Heart left ventricle (tissue), 13 donors: ENCODE measurements around the gene RAB30.

Source experiments
- POLR2A ChIP-seq, 2 donors: fragments of 450-650 bp; IDR thresholded peaks; one replicate each; pipeline ENCODE4 v1.6.1; 2017; ENCODE audit warnings: antibody characterized with exemption in 2 of 2, mild to moderate bottlenecking in 2 of 2, moderate library complexity in 2 of 2
- TF ChIP-seq, protein P1 (sequence below), 12 donors: fragments of 200-600 bp; sonication (generic) in 4 of 12; IDR thresholded peaks; one replicate each; pipeline versions ENCODE4 v1.5.0 to v1.8.0; 2018 to 2022; ENCODE audit warnings: antibody characterized with exemption in 12 of 12, mild to moderate bottlenecking in 5 of 12
- donor health status: ischemic (EF 13 %, LVEDD 7.1; RV severe dilation, severe dysfunction).
- donor health status: DM: no; HTN: yes; CAD: no.
- donor health status: DM: no; HTN: no; CAD: no.
- donor health status: ischemic (EF 25% LVEDD 6.9; RV normal size, moderate dysfunction).
- donor health status: ischemic (EF 25% LVEDD 5.7; RV mildly dilated, moderate dysfunction).
- donor health status: ischemic (EF 35%, LVEDD 5.7; RV mildly dilated, moderate dysfunction).
- donor health status: nonischemic (EF 11% LVEDD 7.7; RV severe dilation, severe dysfunction).
- donor health status: DM: yes; HTN: yes; CAD: no.
- donor health status: PGD.
- donor health status: ischemic (EF 29% LVEDD 5.4; RV normal size, mild dysfunction).
- donor health status: nonischemic (EF 23%, LVEDD 6.1; RV moderate dilation, normal function).

DNA sequence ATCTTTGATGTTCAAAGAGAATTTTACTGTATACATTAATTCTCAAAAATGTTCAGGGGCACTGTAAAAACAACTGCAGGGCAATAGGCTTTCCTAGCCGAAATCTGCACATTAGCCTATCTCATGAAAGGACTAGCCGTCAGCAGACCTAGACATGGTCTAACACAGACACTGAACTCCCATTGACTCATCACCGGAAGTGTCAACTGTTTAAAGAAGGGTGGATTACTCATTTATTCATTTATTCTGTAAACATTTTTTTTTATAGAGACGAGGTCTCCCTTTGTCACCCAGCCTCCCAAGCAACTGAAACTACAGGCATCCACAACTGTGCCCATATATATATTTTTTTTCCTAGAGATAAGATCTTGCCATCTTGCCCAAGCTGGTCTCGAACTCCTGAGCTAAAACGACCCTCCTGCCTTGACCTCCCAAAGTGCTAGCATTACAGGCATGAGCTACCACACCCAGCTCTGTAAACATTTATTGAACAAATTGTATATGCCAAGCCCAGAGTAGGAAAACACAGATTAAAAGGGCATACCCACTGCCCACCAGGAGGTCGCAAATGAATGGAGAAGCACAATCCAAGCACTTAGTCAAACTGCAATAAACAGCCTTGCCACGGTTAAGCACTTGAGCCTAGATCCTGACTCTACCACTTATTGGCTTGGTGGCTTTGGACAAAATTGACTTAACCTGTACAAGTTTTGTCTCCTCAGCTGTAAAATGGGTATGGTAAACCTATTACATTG is 26.6 kb downstream of the RAB30 start:
- TF ChIP-seq, protein P1, sequence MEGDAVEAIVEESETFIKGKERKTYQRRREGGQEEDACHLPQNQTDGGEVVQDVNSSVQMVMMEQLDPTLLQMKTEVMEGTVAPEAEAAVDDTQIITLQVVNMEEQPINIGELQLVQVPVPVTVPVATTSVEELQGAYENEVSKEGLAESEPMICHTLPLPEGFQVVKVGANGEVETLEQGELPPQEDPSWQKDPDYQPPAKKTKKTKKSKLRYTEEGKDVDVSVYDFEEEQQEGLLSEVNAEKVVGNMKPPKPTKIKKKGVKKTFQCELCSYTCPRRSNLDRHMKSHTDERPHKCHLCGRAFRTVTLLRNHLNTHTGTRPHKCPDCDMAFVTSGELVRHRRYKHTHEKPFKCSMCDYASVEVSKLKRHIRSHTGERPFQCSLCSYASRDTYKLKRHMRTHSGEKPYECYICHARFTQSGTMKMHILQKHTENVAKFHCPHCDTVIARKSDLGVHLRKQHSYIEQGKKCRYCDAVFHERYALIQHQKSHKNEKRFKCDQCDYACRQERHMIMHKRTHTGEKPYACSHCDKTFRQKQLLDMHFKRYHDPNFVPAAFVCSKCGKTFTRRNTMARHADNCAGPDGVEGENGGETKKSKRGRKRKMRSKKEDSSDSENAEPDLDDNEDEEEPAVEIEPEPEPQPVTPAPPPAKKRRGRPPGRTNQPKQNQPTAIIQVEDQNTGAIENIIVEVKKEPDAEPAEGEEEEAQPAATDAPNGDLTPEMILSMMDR (IDR thresholded peaks at IDR 0.05): no peak
- TF ChIP-seq POLR2A (IDR thresholded peaks at IDR 0.05): no peak
